Thyroid gland (tissue), 4 donors: ENCODE data around the gene GZMA.

Experiments used
- POLR2A ChIP-seq, 2 donors: fragments of 450-650 bp; IDR thresholded peaks; one replicate each; pipeline ENCODE4 v1.6.1; 2017; ENCODE audit warnings: antibody characterized with exemption in 2 of 2, mild to moderate bottlenecking in 2 of 2, moderate library complexity in 1 of 2
- TF ChIP-seq, protein P1 (sequence below), 6 experiments: fragments of 200-600 bp in 3 of 6; fragments of 450-650 bp in 3 of 6; sonication (generic) in 3 of 6; IDR thresholded peaks; one replicate each; pipeline ENCODE4 v1.5.1; 2016 to 2019; ENCODE audit warnings: antibody characterized with exemption in 6 of 6, mild to moderate bottlenecking in 2 of 6, inconsistent platforms in 1 of 6, moderate library complexity in 1 of 6

DNA sequence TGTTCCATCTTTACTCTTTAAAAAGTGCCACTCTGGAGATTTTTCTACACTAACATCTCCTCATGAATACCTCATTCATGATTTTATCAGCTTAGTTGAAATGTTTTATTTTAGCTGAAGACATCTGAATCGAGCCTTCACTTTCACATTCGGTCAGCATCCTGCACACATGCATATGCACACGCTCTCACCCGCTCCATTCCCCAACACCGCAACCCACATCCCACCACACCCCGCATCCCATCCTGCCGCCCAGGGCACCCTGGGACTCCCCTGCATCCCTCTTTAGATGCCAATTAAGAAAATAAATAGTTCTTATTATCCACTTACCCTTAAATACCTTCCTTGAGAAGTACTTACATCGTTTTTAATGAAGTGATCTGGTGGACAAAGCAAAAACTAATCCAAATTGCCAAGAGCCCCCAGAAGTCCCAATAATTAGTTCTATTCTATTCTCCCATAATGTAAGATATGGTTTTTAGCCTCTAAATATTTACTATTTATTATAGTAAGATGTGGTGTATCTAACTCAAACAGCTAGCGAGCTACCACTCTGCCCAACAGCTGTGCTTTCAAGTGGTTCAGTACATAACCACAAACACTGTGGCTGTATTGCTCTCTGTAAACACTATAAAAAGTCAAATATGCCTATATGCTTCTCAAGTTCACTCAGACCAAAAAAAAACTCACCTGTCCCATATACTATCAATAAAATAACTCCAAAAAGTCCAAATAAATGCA lies 40.2 kb upstream of the GZMA start:
- TF ChIP-seq, protein P1, sequence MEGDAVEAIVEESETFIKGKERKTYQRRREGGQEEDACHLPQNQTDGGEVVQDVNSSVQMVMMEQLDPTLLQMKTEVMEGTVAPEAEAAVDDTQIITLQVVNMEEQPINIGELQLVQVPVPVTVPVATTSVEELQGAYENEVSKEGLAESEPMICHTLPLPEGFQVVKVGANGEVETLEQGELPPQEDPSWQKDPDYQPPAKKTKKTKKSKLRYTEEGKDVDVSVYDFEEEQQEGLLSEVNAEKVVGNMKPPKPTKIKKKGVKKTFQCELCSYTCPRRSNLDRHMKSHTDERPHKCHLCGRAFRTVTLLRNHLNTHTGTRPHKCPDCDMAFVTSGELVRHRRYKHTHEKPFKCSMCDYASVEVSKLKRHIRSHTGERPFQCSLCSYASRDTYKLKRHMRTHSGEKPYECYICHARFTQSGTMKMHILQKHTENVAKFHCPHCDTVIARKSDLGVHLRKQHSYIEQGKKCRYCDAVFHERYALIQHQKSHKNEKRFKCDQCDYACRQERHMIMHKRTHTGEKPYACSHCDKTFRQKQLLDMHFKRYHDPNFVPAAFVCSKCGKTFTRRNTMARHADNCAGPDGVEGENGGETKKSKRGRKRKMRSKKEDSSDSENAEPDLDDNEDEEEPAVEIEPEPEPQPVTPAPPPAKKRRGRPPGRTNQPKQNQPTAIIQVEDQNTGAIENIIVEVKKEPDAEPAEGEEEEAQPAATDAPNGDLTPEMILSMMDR (IDR thresholded peaks at IDR 0.05): no peak
- no peak for TF ChIP-seq POLR2A (IDR thresholded peaks at IDR 0.05)
